Mesothelial cell of epicardium (in vitro differentiated cells): ENCODE measurements around the gene KRT1. TPM values are rescaled to one million over a fixed set of nuclear protein-coding genes. Genes with fewer than 3 reads are reported as not detected.
"Not testable (repeated sequence)": the region's sequence is repeated elsewhere in the genome, so short reads cannot be mapped to it uniquely, and the experiment has no call there.

Experiments
- DNase-seq, 2 experiments: peaks; one replicate each; pipeline ENCODE4 v3.0.0; 2021; ENCODE audit warnings: low spot score in 2 of 2; ENCODE audit not compliant: unreplicated experiment in 2 of 2
- H3K27ac Mint-ChIP-seq: 2 replicates; pipeline ENCODE4 v1.8.0; 2021; ENCODE audit warnings: mixed read lengths
- H3K27me3 Mint-ChIP-seq: 2 replicates; pipeline ENCODE4 v1.8.0; 2021; ENCODE audit warnings: low read depth, mixed read lengths
- H3K36me3 Mint-ChIP-seq: 2 replicates; pipeline ENCODE4 v1.8.0; 2021; ENCODE audit warnings: mixed read lengths
- H3K4me1 Mint-ChIP-seq: 2 replicates; pipeline ENCODE4 v1.8.0; 2021; ENCODE audit warnings: mixed read lengths
- H3K4me3 Mint-ChIP-seq: 2 replicates; pipeline ENCODE4 v1.8.0; 2021; ENCODE audit warnings: mild to moderate bottlenecking, moderate library complexity, mixed read lengths
- H3K9me3 Mint-ChIP-seq: 2 replicates; pipeline ENCODE4 v1.8.0; 2021; ENCODE audit warnings: mixed read lengths
- CTCF ChIP-seq: fragments of 200-600 bp; sonication (generic); IDR thresholded peaks from one replicate; pipeline ENCODE4 v1.5.0; 2021; ENCODE audit warnings: antibody characterized with exemption; ENCODE audit not compliant: unreplicated experiment
- total RNA-seq: library from RNA; stranded (reverse); gene quantifications from 3 replicates; pipeline ENCODE4 v1.2.1, GENCODE V29; 2021

KRT1 gene
- total RNA-seq, 1 donor from 2014 or later: not detected

GRCh38 chr12:52672321-52672933 is 7.8 kb downstream of the KRT1 start:
- H3K27ac Mint-ChIP-seq: no peak overlapping the region
- no peak for DNase-seq
- peaks cover 8% of the 10 kb centered on the region for H3K4me1 Mint-ChIP-seq
- no peaks in the 10 kb centered on the region for H3K36me3 Mint-ChIP-seq
- no peak overlapping the region for H3K4me3 Mint-ChIP-seq
- H3K27me3 Mint-ChIP-seq: peaks cover 36% of the 10 kb centered on the region
- no peaks in the 10 kb centered on the region for H3K9me3 Mint-ChIP-seq
- no peak for TF ChIP-seq CTCF

GRCh38 chr12:52670961-52671360 is 9.2 kb downstream of the KRT1 start:
- TF ChIP-seq CTCF: no peak
- DNase-seq: no peak
- peaks cover 8% of the 10 kb centered on the region for H3K4me1 Mint-ChIP-seq

GRCh38 chr12:52670506-52670905 is 9.7 kb downstream of the KRT1 start:
- H3K27me3 Mint-ChIP-seq: peaks cover 40% of the 10 kb centered on the region
- H3K4me1 Mint-ChIP-seq: peaks cover 5% of the 10 kb centered on the region
- TF ChIP-seq CTCF: no peak
- no peaks in the 10 kb centered on the region for H3K36me3 Mint-ChIP-seq
- DNase-seq: no peak
- H3K27ac Mint-ChIP-seq: no peak overlapping the region
- H3K4me3 Mint-ChIP-seq: no peak overlapping the region
- no peaks in the 10 kb centered on the region for H3K9me3 Mint-ChIP-seq

More at GRCh38 chr12:52670961-52671360, 9.2 kb downstream of the KRT1 start:
- Mint-ChIP-seq H3K9me3 (no peaks in the 10 kb centered on the region), H3K27ac (no peak overlapping the region), H3K27me3 (peaks cover 40% of the 10 kb centered on the region), H3K36me3 (no peaks in the 10 kb centered on the region), H3K4me3 (no peak overlapping the region)

GRCh38 chr12:52669941-52670340 is 10.3 kb downstream of the KRT1 start:
- peaks cover 44% of the 10 kb centered on the region for H3K27me3 Mint-ChIP-seq
- DNase-seq, H3K4me1 Mint-ChIP-seq, H3K9me3 Mint-ChIP-seq, H3K27ac Mint-ChIP-seq, H3K36me3 Mint-ChIP-seq, H3K4me3 Mint-ChIP-seq: not testable (repeated sequence)

- no peak overlapping the region for H3K4me3 Mint-ChIP-seq
- peaks cover 4% of the 10 kb centered on the region for H3K4me1 Mint-ChIP-seq
- no peaks in the 10 kb centered on the region for H3K36me3 Mint-ChIP-seq
- TF ChIP-seq CTCF: no peak
- no peaks in the 10 kb centered on the region for H3K9me3 Mint-ChIP-seq
- no peak overlapping the region for H3K27ac Mint-ChIP-seq
- no peak for DNase-seq
- H3K27me3 Mint-ChIP-seq: peaks cover 49% of the 10 kb centered on the region
Measured at GRCh38 chr12:52669426-52669825, 10.8 kb downstream of the KRT1 start.

GRCh38 chr12:52667931-52668330 is 12.3 kb downstream of the KRT1 start:
- Mint-ChIP-seq H3K27me3 (peaks cover 62% of the 10 kb centered on the region), H3K9me3 (no peaks in the 10 kb centered on the region), H3K4me3 (no peak overlapping the region), H3K4me1 (no peaks in the 10 kb centered on the region), H3K36me3 (no peaks in the 10 kb centered on the region), H3K27ac (no peak overlapping the region)
- TF ChIP-seq CTCF: no peak
- no peak for DNase-seq
